HG02840 (cell line): ENCODE results near the gene FILIP1L.

ENCODE experiments used
- ATAC-seq: cut with Tn5 transposase; IDR thresholded peaks from one replicate; pipeline ENCODE4 v1.9.1; 2021; ENCODE audit warnings: mild to moderate bottlenecking, moderate library complexity, moderate number of reproducible peaks; ENCODE audit not compliant: unreplicated experiment, low FRiP score

Gene FILIP1L

GRCh38 chr3:99877031-99877579 lies 237.2 kb downstream of the FILIP1L start:
- no peak for ATAC-seq

- ATAC-seq: peak; percentile 80
These were observed 238.1 kb downstream of the FILIP1L start for GRCh38 chr3:99875929-99876841.

GRCh38 chr3:99875581-99875928 lies 238.7 kb downstream of the FILIP1L start:
- ATAC-seq: no peak

- no peak for ATAC-seq
These were observed 239.9 kb downstream of the FILIP1L start for GRCh38 chr3:99874237-99875002.

- ATAC-seq: no peak
These were observed 240.8 kb downstream of the FILIP1L start for GRCh38 chr3:99873269-99874102.

- peak; percentile 43 for ATAC-seq
These were observed 241.4 kb downstream of the FILIP1L start for GRCh38 chr3:99872923-99873254.

GRCh38 chr3:99871231-99872045 lies 242.9 kb downstream of the FILIP1L start:
- no peak for ATAC-seq

GRCh38 chr3:99870712-99871111 lies 243.6 kb downstream of the FILIP1L start:
- no peak for ATAC-seq

- ATAC-seq: no peak
These were observed 244.7 kb downstream of the FILIP1L start for GRCh38 chr3:99869621-99870020.

- ATAC-seq: no peak
These were observed 246.0 kb downstream of the FILIP1L start for GRCh38 chr3:99868311-99868646.

GRCh38 chr3:99867594-99868310 lies 246.5 kb downstream of the FILIP1L start:
- no peak for ATAC-seq

- ATAC-seq: no peak
These were observed 248.0 kb downstream of the FILIP1L start for GRCh38 chr3:99866261-99866761.

- no peak for ATAC-seq
These were observed 249.0 kb downstream of the FILIP1L start for GRCh38 chr3:99865321-99865720.

GRCh38 chr3:99864289-99864688 lies 250.0 kb downstream of the FILIP1L start:
- ATAC-seq: no peak

- ATAC-seq: no peak
These were observed 250.7 kb downstream of the FILIP1L start for GRCh38 chr3:99863588-99863987.

GRCh38 chr3:99863002-99863401 lies 251.3 kb downstream of the FILIP1L start:
- ATAC-seq: no peak

GRCh38 chr3:99862208-99862607 lies 252.1 kb downstream of the FILIP1L start:
- ATAC-seq: no peak

GRCh38 chr3:99861216-99861615 lies 253.1 kb downstream of the FILIP1L start:
- no peak for ATAC-seq

GRCh38 chr3:99859825-99860224 lies 254.5 kb downstream of the FILIP1L start:
- no peak for ATAC-seq
